ENCODE data around the gene ARHGEF37.
A peak's percentile ranks its signal among the peaks of the same experiment; 100 is the strongest.

DNA sequence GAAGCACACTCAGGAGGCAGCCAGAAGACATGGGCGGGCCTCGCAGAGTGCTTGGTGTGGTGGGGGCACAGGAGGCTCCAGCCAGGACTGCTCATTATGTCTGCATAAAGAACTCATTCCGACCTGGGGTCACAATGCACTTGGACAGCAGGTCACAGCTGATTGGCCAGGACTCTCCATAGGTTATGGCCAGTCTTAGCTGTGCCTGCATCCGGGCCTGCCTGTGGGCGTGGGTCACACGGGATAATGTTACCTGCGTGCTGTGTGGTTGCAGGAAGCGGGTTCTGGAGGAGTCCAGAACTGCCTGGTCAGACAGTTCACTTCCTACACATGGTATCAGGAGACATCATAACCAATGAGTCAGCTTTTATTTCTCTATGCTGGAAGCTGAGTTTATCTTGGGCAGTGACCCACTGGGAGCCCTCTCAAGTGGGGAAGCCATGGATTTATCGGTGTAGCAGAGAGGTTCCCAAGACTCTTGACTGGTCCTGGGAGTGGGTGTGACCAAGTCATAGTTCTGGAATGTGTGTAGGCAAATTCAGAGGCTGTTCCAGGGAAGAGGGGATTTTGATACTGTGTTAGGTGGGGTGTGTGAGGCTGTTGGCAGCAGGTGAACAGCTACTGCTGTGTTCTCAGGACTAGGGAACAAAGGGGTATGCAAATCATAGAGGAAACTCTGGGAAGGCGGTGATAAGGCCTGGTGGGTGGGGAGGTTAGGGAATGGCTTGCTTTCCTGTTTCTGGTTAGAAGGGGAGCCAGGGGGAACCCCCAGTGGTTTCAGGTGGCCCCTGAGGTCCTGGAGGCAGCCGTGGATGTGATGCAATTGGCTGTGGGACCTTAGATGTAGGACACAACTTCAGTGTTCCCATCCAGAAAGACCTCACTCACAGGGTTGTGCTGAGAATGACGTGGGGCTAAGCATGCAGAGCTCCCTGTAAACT is 51.3 kb downstream of the ARHGEF37 start:
- TF ChIP-seq EGR1 (conservative IDR thresholded peaks at IDR 0.05) (peak; percentile 70), XRCC5 (IDR thresholded peaks at IDR 0.05; ENCODE audit: low read depth, low read length) (no peak), EP300 (IDR thresholded peaks at IDR 0.05; ENCODE audit: low read length) (peak; percentile 69), POLR2A (conservative IDR thresholded peaks at IDR 0.05) (0 out of 2 replicates have a peak, but pooled peaks have one; percentile 20), MXI1 (IDR thresholded peaks at IDR 0.05; ENCODE audit: low read depth, low read length) (no peak), ZNF133 (CRISPR knock-in tag; IDR thresholded peaks at IDR 0.05) (no peak), MECOM (CRISPR knock-in tag; IDR thresholded peaks at IDR 0.05) (no peak), ZNF3 (CRISPR knock-in tag; IDR thresholded peaks at IDR 0.05) (no peak), CEBPB (tag; IDR thresholded peaks at IDR 0.05) (peak; percentile 22; the same call in 1 of the 2 replicates), MTF1 (CRISPR knock-in tag; IDR thresholded peaks at IDR 0.05; ENCODE audit: borderline replicate concordance) (no peak), EZH2 (IDR thresholded peaks at IDR 0.05; ENCODE audit: borderline replicate concordance, low read depth, low read length) (no peak), POLR2AphosphoS5 (IDR thresholded peaks at IDR 0.05; ENCODE audit: control insufficient read depth, insufficient read depth, low read depth, low read length) (peak; percentile 33; the same call in 1 of the 2 replicates)
- TF ChIP-seq, protein P1, sequence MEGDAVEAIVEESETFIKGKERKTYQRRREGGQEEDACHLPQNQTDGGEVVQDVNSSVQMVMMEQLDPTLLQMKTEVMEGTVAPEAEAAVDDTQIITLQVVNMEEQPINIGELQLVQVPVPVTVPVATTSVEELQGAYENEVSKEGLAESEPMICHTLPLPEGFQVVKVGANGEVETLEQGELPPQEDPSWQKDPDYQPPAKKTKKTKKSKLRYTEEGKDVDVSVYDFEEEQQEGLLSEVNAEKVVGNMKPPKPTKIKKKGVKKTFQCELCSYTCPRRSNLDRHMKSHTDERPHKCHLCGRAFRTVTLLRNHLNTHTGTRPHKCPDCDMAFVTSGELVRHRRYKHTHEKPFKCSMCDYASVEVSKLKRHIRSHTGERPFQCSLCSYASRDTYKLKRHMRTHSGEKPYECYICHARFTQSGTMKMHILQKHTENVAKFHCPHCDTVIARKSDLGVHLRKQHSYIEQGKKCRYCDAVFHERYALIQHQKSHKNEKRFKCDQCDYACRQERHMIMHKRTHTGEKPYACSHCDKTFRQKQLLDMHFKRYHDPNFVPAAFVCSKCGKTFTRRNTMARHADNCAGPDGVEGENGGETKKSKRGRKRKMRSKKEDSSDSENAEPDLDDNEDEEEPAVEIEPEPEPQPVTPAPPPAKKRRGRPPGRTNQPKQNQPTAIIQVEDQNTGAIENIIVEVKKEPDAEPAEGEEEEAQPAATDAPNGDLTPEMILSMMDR (IDR thresholded peaks at IDR 0.05 in 2 of 3, conservative IDR thresholded peaks at IDR 0.05 in 1 of 3; ENCODE audit: insufficient read depth in 2 of 3, low read depth in 1 of 3, low read length in 3 of 3) = no peak
- TF ChIP-seq, protein P2, sequence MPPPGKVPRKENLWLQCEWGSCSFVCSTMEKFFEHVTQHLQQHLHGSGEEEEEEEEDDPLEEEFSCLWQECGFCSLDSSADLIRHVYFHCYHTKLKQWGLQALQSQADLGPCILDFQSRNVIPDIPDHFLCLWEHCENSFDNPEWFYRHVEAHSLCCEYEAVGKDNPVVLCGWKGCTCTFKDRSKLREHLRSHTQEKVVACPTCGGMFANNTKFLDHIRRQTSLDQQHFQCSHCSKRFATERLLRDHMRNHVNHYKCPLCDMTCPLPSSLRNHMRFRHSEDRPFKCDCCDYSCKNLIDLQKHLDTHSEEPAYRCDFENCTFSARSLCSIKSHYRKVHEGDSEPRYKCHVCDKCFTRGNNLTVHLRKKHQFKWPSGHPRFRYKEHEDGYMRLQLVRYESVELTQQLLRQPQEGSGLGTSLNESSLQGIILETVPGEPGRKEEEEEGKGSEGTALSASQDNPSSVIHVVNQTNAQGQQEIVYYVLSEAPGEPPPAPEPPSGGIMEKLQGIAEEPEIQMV (tag; conservative IDR thresholded peaks at IDR 0.05; ENCODE audit: low read depth) = no peak

Measured in K562 (cell line).